K562 (cell line): ENCODE data around the gene SOCS3. TPM values are rescaled to one million over a fixed set of nuclear protein-coding genes. Genes with fewer than 3 reads are reported as not detected.

Source experiments
- ATAC-seq: fragments of 200-7000 bp; cut with Tn5 transposase; 3 replicates; pipeline ENCODE4 v1.9.1; 2020; ENCODE audit warnings: moderate library complexity
- BruUV-seq: library from RNA; stranded (reverse); fragments of 400-500 nt; replicated peaks from 2 replicates; lab custom pipeline; 2021; lab: Mats Ljungman, UMichigan
- CTCF ChIA-PET: fragments of 300-600 bp; formaldehyde crosslinking; extraction: SDS; loops from one replicate; lab custom pipeline; 2021; ENCODE audit warnings: low intra/inter-chr PET ratio; lab: Yijun Ruan, JAX
- POLR2A ChIA-PET: fragments of 300-600, 350-650 bp; sonication (Branson Sonifier 250); formaldehyde crosslinking; extraction: SDS; loops from one replicate; lab custom pipeline; 2021; ENCODE audit warnings: antibody characterized with exemption, inconsistent platforms; lab: Yijun Ruan, JAX
- DNase-seq, 4 experiments: peaks; one replicate each; pipeline versions ENCODE4 v3.0.0 to v3.0.0-alpha.2; 2011 to 2018; ENCODE audit warnings: low spot score in 3 of 4, mixed read lengths in 3 of 4; ENCODE audit errors: extremely low read depth in 1 of 4
- FAIRE-seq: peaks from 2 replicates; lab custom pipeline; 2011; peaks lifted over from hg19 to GRCh38; lab: Jason Lieb, UNC
- H2AFZ ChIP-seq: 2 replicates; pipeline ENCODE4 v1.6.0; 2011; ENCODE audit warnings: low read depth, low read length, control low read depth, inconsistent platforms
- H3K27ac ChIP-seq: fragments of 200-600 bp; 3 replicates; pipeline ENCODE4 v1.8.0; 2011; ENCODE audit warnings: low read depth, mild to moderate bottlenecking, control low read depth, inconsistent platforms, low read length, moderate library complexity, mixed read lengths; ENCODE audit errors: extremely low read depth
- H3K27me3 ChIP-seq, 2 experiments: fragments of 300-600 bp in 1 of 2; 2 replicates in 1 of 2; 3 replicates in 1 of 2; pipeline versions ENCODE4 v1.6.0 to v1.8.0; 2011; ENCODE audit warnings: inconsistent platforms in 2 of 2, low read length in 2 of 2, mild to moderate bottlenecking in 1 of 2, mixed read lengths in 1 of 2, moderate library complexity in 1 of 2; ENCODE audit not compliant: control insufficient read depth in 2 of 2, insufficient read depth in 2 of 2
- H3K36me3 ChIP-seq: fragments of 300-600 bp; 3 replicates; pipeline ENCODE4 v1.8.0; 2011; ENCODE audit warnings: mild to moderate bottlenecking, low read length, inconsistent platforms; ENCODE audit not compliant: control insufficient read depth, insufficient read depth
- H3K4me1 ChIP-seq, 2 experiments: fragments of 200-600 bp in 1 of 2; replicated peaks in 1 of 2; 2 replicates in 1 of 2; 3 replicates in 1 of 2; pipeline versions ENCODE4 v1.5.1 to v1.8.0; 2011; ENCODE audit warnings: inconsistent platforms in 2 of 2, low read length in 2 of 2, mild to moderate bottlenecking in 1 of 2, mixed read lengths in 1 of 2, moderate library complexity in 1 of 2; ENCODE audit not compliant: control insufficient read depth in 2 of 2, insufficient read depth in 2 of 2
- H3K4me2 ChIP-seq: 2 replicates; pipeline ENCODE4 v1.6.1; 2011; ENCODE audit warnings: low read length, control low read depth, inconsistent platforms, mixed read lengths; ENCODE audit not compliant: insufficient read depth
- H3K4me3 ChIP-seq: fragments of 200-600 bp; sonication (generic), shearing (Covaris generic); 2 replicates; pipeline ENCODE4 v1.5.1; 2016; ENCODE audit warnings: control low read depth, inconsistent platforms
- H3K79me2 ChIP-seq: fragments of 200-600 bp; 3 replicates; pipeline ENCODE4 v1.8.0; 2011; ENCODE audit warnings: low read length, inconsistent platforms; ENCODE audit not compliant: control insufficient read depth, insufficient read depth
- H3K9ac ChIP-seq, 2 experiments: 2 replicates each; pipeline versions ENCODE4 v1.6.0 to v1.6.1; 2011; ENCODE audit warnings: low read depth in 2 of 2, low read length in 2 of 2, control low read depth in 1 of 2, inconsistent platforms in 1 of 2, mild to moderate bottlenecking in 1 of 2, mixed read lengths in 1 of 2; ENCODE audit not compliant: insufficient read depth in 1 of 2
- H3K9me1 ChIP-seq: one replicate; pipeline ENCODE4 v1.6.0; 2011; ENCODE audit warnings: inconsistent platforms, mild to moderate bottlenecking, low read length, moderate library complexity; ENCODE audit not compliant: control insufficient read depth, insufficient read depth
- H3K9me3 ChIP-seq: replicated peaks from 2 replicates; pipeline ENCODE4 v1.5.1; 2011; ENCODE audit warnings: low read depth, low read length, inconsistent platforms; ENCODE audit not compliant: control insufficient read depth, insufficient read depth
- H4K20me1 ChIP-seq: replicated peaks from 2 replicates; pipeline ENCODE4 v1.6.1; 2011; ENCODE audit warnings: low read length, inconsistent platforms, mixed read lengths; ENCODE audit not compliant: control insufficient read depth, insufficient read depth
- FOSL1 ChIP-seq: fragments of 200-800 bp; sonication (Bioruptor generic); conservative IDR thresholded peaks from 2 replicates; pipeline ENCODE4 v1.6.1; 2016; ENCODE audit warnings: missing genetic modification characterization, missing compliant biosample characterization
- JUND ChIP-seq, 2 experiments: IDR thresholded peaks; 2 replicates in 1 of 2; 3 replicates in 1 of 2; pipeline ENCODE4 v1.6.1; 2011; ENCODE audit warnings: borderline replicate concordance in 2 of 2, low read depth in 2 of 2, low read length in 2 of 2, improper control_type of control experiment in 1 of 2, missing biosample characterization in 1 of 2, missing genetic modification characterization in 1 of 2, missing genetic modification reagents in 1 of 2
- NONO ChIP-seq, 2 experiments: fragments of 200-400 bp in 1 of 2; fragments of 450-650 bp in 1 of 2; formaldehyde crosslinking in 1 of 2; IDR thresholded peaks; 2 replicates each; pipeline ENCODE4 v1.6.1; 2017; ENCODE audit warnings: low read depth in 2 of 2, mild to moderate bottlenecking in 2 of 2, moderate library complexity in 2 of 2, low read length in 1 of 2
- WGBS: fragments of 100-300 bp; shearing (Covaris generic); methylation state at CpG from one replicate; pipeline ENCODE4 v1.1.6; 2016; ENCODE audit warnings: low coverage, mixed read lengths; ENCODE audit not compliant: insufficient coverage; ENCODE audit errors: missing lambda C conversion rate; 5-methylcytosine and 5-hydroxymethylcytosine counted together
- in situ Hi-C: fragments of 300-500 bp; cut with MboI; formaldehyde crosslinking; loops from 4 replicates; pipeline ENCODE4 v1.15.0; 2018; ENCODE audit warnings: inconsistent platforms, mixed read lengths
- intact Hi-C: fragments of 100-400 bp; cut with micrococcal nuclease; formaldehyde crosslinking; loops from 2 replicates; pipeline ENCODE4 v1.14.2; 2022
- polyA plus RNA-seq, 8 experiments: library from polyadenylated mRNA; depleted of rRNA in 4 of 8; stranded (reverse) in 5 of 8; unstranded in 3 of 8; fragments of >200 nt; fragmentation: Nextera tagmentation in 2 of 8; fragmentation: Illumina TruSeq in 1 of 8; extraction: Ambion mirVana in 2 of 8; extraction: Trizol in 1 of 8; gene quantifications; 2 replicates each; pipeline versions ENCODE4 v1.2.1 to v1.2.3, GENCODE V29; 2011 to 2014; ENCODE audit warnings: inconsistent platforms in 1 of 8, missing spikeins in 1 of 8
- total RNA-seq, 7 experiments: library from RNA; depleted of rRNA in 6 of 7; stranded (reverse); fragments of >200 nt in 6 of 7; fragmentation: Illumina TruSeq in 2 of 7; extraction: Trizol in 2 of 7; gene quantifications; 2 replicates each; pipeline versions ENCODE4 v1.2.1 to v1.2.3, GENCODE V29; 2011 to 2021; ENCODE audit warnings: low replicate concordance in 1 of 7
- TF ChIP-seq, protein P1 (sequence below): sonication (generic); formaldehyde crosslinking; IDR thresholded peaks from 2 replicates; pipeline ENCODE4 v1.8.1; 2023; ENCODE audit warnings: mild to moderate bottlenecking, missing genetic modification reagents

SOCS3 gene
- total and polyA plus RNA-seq, 9 of the 15 experiments (the other 6 are each of a cell fraction or from before 2014, with no cell fraction given): 0.56 to 38.9 (median 13.7) TPM

DNA sequence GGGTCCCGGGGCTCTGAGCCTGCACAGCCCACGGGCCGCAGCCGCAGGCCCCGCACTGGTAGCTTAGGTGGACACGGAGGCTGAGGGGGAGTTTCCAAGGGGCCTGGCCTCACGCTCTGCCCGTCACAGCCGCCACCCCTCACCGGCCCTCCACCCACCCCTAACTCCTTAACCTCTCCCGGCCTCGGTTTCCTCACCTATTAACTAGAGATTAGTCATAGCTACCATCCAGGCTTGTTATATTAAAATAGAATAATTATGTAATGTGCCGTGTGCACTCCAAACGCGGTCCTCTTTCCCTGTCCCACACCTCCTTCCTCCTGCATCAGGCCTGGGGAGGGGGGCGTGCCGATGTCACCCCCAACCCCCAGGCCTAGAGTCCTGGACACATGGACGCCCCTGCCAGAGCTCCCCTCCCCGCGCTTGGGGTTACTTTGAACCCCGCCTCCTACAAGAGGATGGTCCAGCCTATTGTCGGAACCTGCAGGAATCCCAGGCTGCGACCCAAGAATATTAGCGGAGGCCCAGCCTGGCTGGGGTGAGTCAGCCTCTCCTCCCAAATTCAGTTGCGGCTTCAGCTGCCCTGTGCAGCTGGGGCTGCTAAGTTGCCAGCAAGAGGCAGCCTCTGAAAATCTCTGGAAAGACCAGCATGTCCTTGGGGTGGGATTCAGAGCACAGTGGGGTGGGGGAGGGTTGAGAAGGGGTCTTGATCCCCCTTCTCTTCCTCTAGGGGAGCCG lies 17.3 kb downstream of the SOCS3 start:
- Histone ChIP-seq H3K79me2 (no peaks in the 10 kb centered on the region), H3K27me3 (no peaks in the 10 kb centered on the region), H3K4me1 (peaks cover 0 to 29% of the 10 kb centered on the region in 2 experiments; a peak in 3 of 5 replicates), H3K36me3 (no peaks in the 10 kb centered on the region), H3K4me3 (no peak overlapping the region), H3K4me2 (no peak overlapping the region), H3K9me1 (no peaks in the 10 kb centered on the region), H3K27ac (no peak overlapping the region), H2AFZ (peak overlapping the region; percentile 82; the same call in 1 of the 2 replicates), H3K9ac (peak overlapping the region in 1 of 2 experiments; percentile 85; a peak in 2 of 4 replicates), H3K9me3 (no peaks in the 10 kb centered on the region), H4K20me1 (no peaks in the 10 kb centered on the region)
- BruUV-seq: no TSS peak
- CTCF ChIA-PET: no interaction called here
- no peak for FAIRE-seq
- WGBS: 66% methylated on average over 22 of the region's 26 CpGs
- POLR2A ChIA-PET: no interaction called here
- in situ Hi-C loops (no loop called here), intact Hi-C loops (no loop called here)
- TF ChIP-seq JUND (IDR thresholded peaks at IDR 0.05; ENCODE audit: borderline replicate concordance, low read depth, low read length) (0 out of 2 replicates have a peak, but pooled peaks have one; percentile 14), JUND (tag; IDR thresholded peaks at IDR 0.05; ENCODE audit: borderline replicate concordance, low read depth, low read length) (no peak), FOSL1 (peak; percentile 45), NONO (IDR thresholded peaks at IDR 0.05; ENCODE audit: low read depth in 2 of 2, low read length in 1 of 2) (0 out of 4 replicates have a peak, but pooled peaks of 1 of the 2 experiments have one; percentile 19)
- TF ChIP-seq, protein P1, sequence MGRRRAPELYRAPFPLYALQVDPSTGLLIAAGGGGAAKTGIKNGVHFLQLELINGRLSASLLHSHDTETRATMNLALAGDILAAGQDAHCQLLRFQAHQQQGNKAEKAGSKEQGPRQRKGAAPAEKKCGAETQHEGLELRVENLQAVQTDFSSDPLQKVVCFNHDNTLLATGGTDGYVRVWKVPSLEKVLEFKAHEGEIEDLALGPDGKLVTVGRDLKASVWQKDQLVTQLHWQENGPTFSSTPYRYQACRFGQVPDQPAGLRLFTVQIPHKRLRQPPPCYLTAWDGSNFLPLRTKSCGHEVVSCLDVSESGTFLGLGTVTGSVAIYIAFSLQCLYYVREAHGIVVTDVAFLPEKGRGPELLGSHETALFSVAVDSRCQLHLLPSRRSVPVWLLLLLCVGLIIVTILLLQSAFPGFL (CRISPR knock-in tag): no peak
- no peak for DNase-seq
- no peak for ATAC-seq
